NCI-H345 treated with DMSO at 0.1 percent for 48 hours (cell line): ENCODE measurements around the gene P3H4.

ENCODE experiments used
- DNase-seq: peaks from one replicate; lab custom pipeline; 2025; ENCODE audit not compliant: unreplicated experiment; lab: John Stamatoyannopoulos, UW

Gene P3H4

GRCh38 chr17:41772586-41773189 is 39.1 kb downstream of the P3H4 start:
- no peak for DNase-seq

- DNase-seq = no peak
These were observed 39.5 kb downstream of the P3H4 start for GRCh38 chr17:41772218-41772585.

- DNase-seq = no peak
These were observed 40.2 kb downstream of the P3H4 start for GRCh38 chr17:41771389-41772206.

GRCh38 chr17:41769985-41770384 is 41.8 kb downstream of the P3H4 start:
- no peak for DNase-seq

GRCh38 chr17:41769346-41769862 is 42.3 kb downstream of the P3H4 start:
- DNase-seq = no peak

- DNase-seq = no peak
These were observed 43.0 kb downstream of the P3H4 start for GRCh38 chr17:41768682-41769288.

- no peak for DNase-seq
These were observed 44.3 kb downstream of the P3H4 start for GRCh38 chr17:41767324-41768042.

- DNase-seq = no peak
These were observed 45.6 kb downstream of the P3H4 start for GRCh38 chr17:41766135-41766534.

- no peak for DNase-seq
These were observed 48.4 kb downstream of the P3H4 start for GRCh38 chr17:41763327-41763726.

- DNase-seq = no peak
These were observed 48.9 kb downstream of the P3H4 start for GRCh38 chr17:41762841-41763240.

- no peak for DNase-seq
These were observed 49.4 kb downstream of the P3H4 start for GRCh38 chr17:41762391-41762790.

GRCh38 chr17:41760878-41761277 is 50.9 kb downstream of the P3H4 start:
- no peak for DNase-seq

GRCh38 chr17:41758601-41759000 is 53.1 kb downstream of the P3H4 start:
- DNase-seq = no peak

GRCh38 chr17:41754066-41754465 is 57.7 kb downstream of the P3H4 start:
- DNase-seq = no peak
